ENCODE data around the gene CYP3A5. TPM values are rescaled to one million over a fixed set of nuclear protein-coding genes. Genes with fewer than 3 reads are reported as not detected.
"Not testable (repeated sequence)": the region's sequence is repeated elsewhere in the genome, so short reads cannot be mapped to it uniquely, and the experiment has no call there.

Gene CYP3A5
- polyA plus RNA-seq, 1 donor, result 139 TPM

- H3K9me3 ChIP-seq (ENCODE audit: control insufficient read depth, low read depth, low read length); H3K27me3 ChIP-seq (ENCODE audit: control insufficient read depth, insufficient read depth, low read length); H3K27ac ChIP-seq (ENCODE audit: low read length); DNase-seq; H3K36me3 ChIP-seq (ENCODE audit: control insufficient read depth, insufficient read depth, low read length); H3K4me3 ChIP-seq (ENCODE audit: low read length): not testable (repeated sequence)
- 100% methylated on average over 1 of the region's 4 CpGs for WGBS (ENCODE audit: insufficient coverage, low lambda C conversion rate)
- peaks cover 22% of the 10 kb centered on the region for H3K4me1 ChIP-seq (ENCODE audit: control insufficient read depth, insufficient read depth, low read length)
Observed at GRCh38 chr7:99690918-99691317, 11.1 kb upstream of the CYP3A5 start.

- not testable (repeated sequence) for H3K36me3 ChIP-seq (ENCODE audit: control insufficient read depth, insufficient read depth, low read length); H3K4me1 ChIP-seq (ENCODE audit: control insufficient read depth, insufficient read depth, low read length); DNase-seq; H3K9me3 ChIP-seq (ENCODE audit: control insufficient read depth, low read depth, low read length); H3K27me3 ChIP-seq (ENCODE audit: control insufficient read depth, insufficient read depth, low read length); H3K4me3 ChIP-seq (ENCODE audit: low read length); H3K27ac ChIP-seq (ENCODE audit: low read length)
- WGBS (ENCODE audit: insufficient coverage, low lambda C conversion rate), result no CpG with 5 or more reads among the region's 14 CpGs
Observed at GRCh38 chr7:99685871-99686608, 6.2 kb upstream of the CYP3A5 start.

- DNase-seq, result no peak
- Histone ChIP-seq H3K27me3 (ENCODE audit: control insufficient read depth, insufficient read depth, low read length) (no peaks in the 10 kb centered on the region), H3K36me3 (ENCODE audit: control insufficient read depth, insufficient read depth, low read length) (no peaks in the 10 kb centered on the region), H3K27ac (ENCODE audit: low read length) (no peak overlapping the region), H3K4me1 (ENCODE audit: control insufficient read depth, insufficient read depth, low read length) (peaks cover under 1% of the 10 kb centered on the region), H3K9me3 (ENCODE audit: control insufficient read depth, low read depth, low read length) (no peaks in the 10 kb centered on the region), H3K4me3 (ENCODE audit: low read length) (no peak overlapping the region)
- WGBS (ENCODE audit: insufficient coverage, low lambda C conversion rate), result 100% methylated on average over 1 of the region's 9 CpGs
Observed at GRCh38 chr7:99685129-99685758, 5.4 kb upstream of the CYP3A5 start.

GRCh38 chr7:99679032-99679399 is 780 bp downstream of the CYP3A5 start:
- H3K9me3 ChIP-seq (ENCODE audit: control insufficient read depth, low read depth, low read length), result no peaks in the 10 kb centered on the region
- H3K27me3 ChIP-seq (ENCODE audit: control insufficient read depth, insufficient read depth, low read length), result no peaks in the 10 kb centered on the region
- peak; percentile 78 to 93 for DNase-seq
- H3K4me3 ChIP-seq (ENCODE audit: low read length), result peak overlapping the region; percentile 48
- WGBS (ENCODE audit: insufficient coverage, low lambda C conversion rate), result no CpG with 5 or more reads among the region's 4 CpGs
- H3K4me1 ChIP-seq (ENCODE audit: control insufficient read depth, insufficient read depth, low read length), result peaks cover 27% of the 10 kb centered on the region
- H3K27ac ChIP-seq (ENCODE audit: low read length), result peak overlapping the region; percentile 67
- H3K36me3 ChIP-seq (ENCODE audit: control insufficient read depth, insufficient read depth, low read length), result peaks cover 24% of the 10 kb centered on the region

GRCh38 chr7:99677648-99678045 is 2.1 kb downstream of the CYP3A5 start:
- Histone ChIP-seq H3K27me3 (ENCODE audit: control insufficient read depth, insufficient read depth, low read length) (no peaks in the 10 kb centered on the region), H3K4me1 (ENCODE audit: control insufficient read depth, insufficient read depth, low read length) (peaks cover 36% of the 10 kb centered on the region), H3K4me3 (ENCODE audit: low read length) (peak overlapping the region; percentile 48), H3K36me3 (ENCODE audit: control insufficient read depth, insufficient read depth, low read length) (peaks cover 35% of the 10 kb centered on the region), H3K9me3 (ENCODE audit: control insufficient read depth, low read depth, low read length) (no peaks in the 10 kb centered on the region), H3K27ac (ENCODE audit: low read length) (peak overlapping the region; percentile 67)
- no CpG with 5 or more reads among the region's 2 CpGs for WGBS (ENCODE audit: insufficient coverage, low lambda C conversion rate)
- DNase-seq, result peak; percentile 29 to 75

GRCh38 chr7:99677013-99677647 is 2.7 kb downstream of the CYP3A5 start:
- WGBS (ENCODE audit: insufficient coverage, low lambda C conversion rate), result no CpG with 5 or more reads among the region's 4 CpGs
- peak overlapping the region; percentile 48 for H3K4me3 ChIP-seq (ENCODE audit: low read length)

GRCh38 chr7:99674995-99675742 is 4.6 kb downstream of the CYP3A5 start:
- Histone ChIP-seq H3K4me1 (ENCODE audit: control insufficient read depth, insufficient read depth, low read length) (peaks cover 35% of the 10 kb centered on the region), H3K9me3 (ENCODE audit: control insufficient read depth, low read depth, low read length) (no peaks in the 10 kb centered on the region), H3K36me3 (ENCODE audit: control insufficient read depth, insufficient read depth, low read length) (peaks cover 55% of the 10 kb centered on the region), H3K27me3 (ENCODE audit: control insufficient read depth, insufficient read depth, low read length) (no peaks in the 10 kb centered on the region), H3K4me3 (ENCODE audit: low read length) (no peak overlapping the region), H3K27ac (ENCODE audit: low read length) (no peak overlapping the region)
- no peak for DNase-seq
- no CpG with 5 or more reads among the region's 2 CpGs for WGBS (ENCODE audit: insufficient coverage, low lambda C conversion rate)

More at GRCh38 chr7:99677013-99677647, 2.7 kb downstream of the CYP3A5 start:
- peak in 1 of 2 donors; percentile 58 for DNase-seq
- Histone ChIP-seq H3K9me3 (ENCODE audit: control insufficient read depth, low read depth, low read length) (no peaks in the 10 kb centered on the region), H3K27ac (ENCODE audit: low read length) (peak overlapping the region; percentile 67), H3K27me3 (ENCODE audit: control insufficient read depth, insufficient read depth, low read length) (no peaks in the 10 kb centered on the region), H3K36me3 (ENCODE audit: control insufficient read depth, insufficient read depth, low read length) (peaks cover 40% of the 10 kb centered on the region), H3K4me1 (ENCODE audit: control insufficient read depth, insufficient read depth, low read length) (peaks cover 37% of the 10 kb centered on the region)

- Histone ChIP-seq H3K27me3 (ENCODE audit: control insufficient read depth, insufficient read depth, low read length) (no peaks in the 10 kb centered on the region), H3K27ac (ENCODE audit: low read length) (peak overlapping the region; percentile 19), H3K36me3 (ENCODE audit: control insufficient read depth, insufficient read depth, low read length) (peaks cover 67% of the 10 kb centered on the region), H3K9me3 (ENCODE audit: control insufficient read depth, low read depth, low read length) (no peaks in the 10 kb centered on the region), H3K4me3 (ENCODE audit: low read length) (no peak overlapping the region), H3K4me1 (ENCODE audit: control insufficient read depth, insufficient read depth, low read length) (peaks cover 24% of the 10 kb centered on the region)
- peak; percentile 53 to 76 for DNase-seq
- 80% methylated on average over 1 of the region's 7 CpGs for WGBS (ENCODE audit: insufficient coverage, low lambda C conversion rate)
Observed at GRCh38 chr7:99672573-99672972, 7.2 kb downstream of the CYP3A5 start.

GRCh38 chr7:99669782-99670181 is 10.0 kb downstream of the CYP3A5 start:
- Histone ChIP-seq H3K4me3 (ENCODE audit: low read length) (no peak overlapping the region), H3K27me3 (ENCODE audit: control insufficient read depth, insufficient read depth, low read length) (no peaks in the 10 kb centered on the region), H3K27ac (ENCODE audit: low read length) (no peak overlapping the region), H3K4me1 (ENCODE audit: control insufficient read depth, insufficient read depth, low read length) (peaks cover 10% of the 10 kb centered on the region), H3K36me3 (ENCODE audit: control insufficient read depth, insufficient read depth, low read length) (peaks cover 73% of the 10 kb centered on the region), H3K9me3 (ENCODE audit: control insufficient read depth, low read depth, low read length) (no peaks in the 10 kb centered on the region)
- WGBS (ENCODE audit: insufficient coverage, low lambda C conversion rate), result no CpG with 5 or more reads among the region's 3 CpGs
- DNase-seq, result no peak

GRCh38 chr7:99668541-99668940 is 11.3 kb downstream of the CYP3A5 start:
- no peak overlapping the region for H3K4me3 ChIP-seq (ENCODE audit: low read length)
- peaks cover 66% of the 10 kb centered on the region for H3K36me3 ChIP-seq (ENCODE audit: control insufficient read depth, insufficient read depth, low read length)
- H3K27me3 ChIP-seq (ENCODE audit: control insufficient read depth, insufficient read depth, low read length), result no peaks in the 10 kb centered on the region
- no peak overlapping the region for H3K27ac ChIP-seq (ENCODE audit: low read length)
- no peaks in the 10 kb centered on the region for H3K9me3 ChIP-seq (ENCODE audit: control insufficient read depth, low read depth, low read length)
- H3K4me1 ChIP-seq (ENCODE audit: control insufficient read depth, insufficient read depth, low read length), result peaks cover 7% of the 10 kb centered on the region
- no peak for DNase-seq
- no CpG with 5 or more reads among the region's 8 CpGs for WGBS (ENCODE audit: insufficient coverage, low lambda C conversion rate)
